Activated CD4-positive, alpha-beta T cell treated with anti-CD3 and anti-CD28 coated beads, Interleukin-2, amount 50 U/mL, for 1 hour (primary cell): ENCODE measurements around the gene CYP2D6.

Experiments used
- DNase-seq: peaks from one replicate; pipeline ENCODE4 v3.0.0-alpha.2; 2020

Gene CYP2D6

DNA sequence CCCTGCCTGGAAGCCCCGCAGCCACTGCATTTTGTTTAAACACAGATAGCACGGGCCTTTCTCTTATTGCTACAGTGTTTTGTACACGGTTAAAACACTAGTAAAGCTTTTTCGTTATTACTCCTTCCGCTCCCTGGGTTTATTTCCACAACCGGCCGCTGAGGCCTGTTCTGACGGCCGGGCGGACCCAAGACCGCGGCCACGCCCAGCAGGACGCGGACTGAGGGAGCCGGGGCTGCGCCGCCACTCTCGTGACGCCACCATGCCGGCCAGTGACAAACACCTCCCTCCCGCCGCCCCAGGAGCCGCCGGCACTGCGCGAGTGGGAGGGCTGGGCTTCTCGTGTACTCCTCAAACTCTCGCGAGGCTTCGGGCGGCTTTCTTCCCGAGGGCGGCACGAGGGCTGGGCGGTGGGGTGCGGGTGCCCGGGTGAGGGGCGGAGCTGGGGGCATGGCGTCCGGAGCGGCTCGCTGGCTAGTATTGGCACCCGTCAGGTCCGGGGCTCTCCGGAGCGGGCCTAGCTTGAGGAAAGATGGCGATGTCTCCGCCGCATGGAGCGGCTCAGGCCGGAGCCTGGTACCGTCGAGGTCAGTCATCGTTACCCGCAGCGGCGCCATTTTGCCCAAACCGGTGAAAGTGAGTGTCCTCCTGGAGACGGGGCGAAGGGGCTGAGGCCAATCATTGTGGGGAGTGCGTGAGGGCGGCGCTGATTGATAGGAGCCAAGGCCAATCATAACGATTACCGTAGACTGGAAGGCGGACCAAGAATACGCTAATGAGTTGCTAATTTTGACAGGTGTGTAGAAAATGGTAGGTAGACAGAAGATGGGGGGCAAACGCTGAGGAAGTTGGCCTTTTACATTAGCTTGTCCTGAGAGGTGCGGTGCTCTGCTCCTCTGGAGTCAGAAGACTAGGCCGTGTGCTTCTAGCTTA lies 51.0 kb downstream of the CYP2D6 start, which contains the start of gene SMDT1:
TSS of gene SMDT1 (plus strand) at position 382 of the 933 bp plus-strand sequence. CDS start at position 451, 69 bp downstream.
- DNase-seq: peak; percentile 98

DNA sequence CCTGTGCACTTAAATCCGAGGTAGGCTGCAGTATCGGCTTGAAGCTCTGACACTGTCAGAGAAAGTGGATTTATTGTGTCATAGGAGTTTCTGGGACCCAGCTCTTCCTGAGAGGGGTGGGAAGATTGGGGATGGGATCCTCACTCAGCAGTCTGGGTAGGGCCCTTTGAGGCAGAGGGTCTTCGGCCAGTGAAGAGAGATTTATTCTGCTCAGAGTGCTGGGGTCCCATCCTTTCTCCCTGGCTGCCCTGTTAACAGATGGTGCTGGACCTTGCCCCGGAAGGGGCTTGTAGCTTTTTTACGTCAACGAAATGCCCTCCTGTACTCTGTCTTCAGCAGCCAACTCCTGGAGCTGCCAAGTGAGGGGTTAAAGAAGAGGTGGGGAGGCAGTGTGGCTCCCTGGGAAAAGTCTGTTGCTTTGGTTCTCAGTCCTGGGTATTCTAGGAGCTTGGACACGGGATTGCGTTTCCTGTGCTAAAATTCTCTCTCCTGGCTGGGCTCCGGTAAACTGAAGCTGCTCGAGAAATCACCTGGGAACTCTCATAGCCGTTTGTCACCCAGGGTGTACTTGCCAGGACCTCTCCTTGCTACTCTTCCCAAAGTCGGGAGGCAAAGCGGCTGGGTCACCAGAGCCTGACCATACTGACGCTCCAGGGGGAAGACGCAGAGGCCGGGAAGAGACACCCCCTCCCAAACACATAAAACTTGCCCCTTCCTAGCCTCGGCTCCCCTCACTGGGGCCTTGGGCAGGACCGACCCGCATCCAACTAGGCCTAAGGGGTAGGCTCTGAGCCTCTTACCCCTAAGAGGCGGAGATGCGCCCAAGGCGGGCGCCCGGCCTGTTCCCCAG lies 51.9 kb downstream of the CYP2D6 start:
- DNase-seq: peak; percentile 27

DNA sequence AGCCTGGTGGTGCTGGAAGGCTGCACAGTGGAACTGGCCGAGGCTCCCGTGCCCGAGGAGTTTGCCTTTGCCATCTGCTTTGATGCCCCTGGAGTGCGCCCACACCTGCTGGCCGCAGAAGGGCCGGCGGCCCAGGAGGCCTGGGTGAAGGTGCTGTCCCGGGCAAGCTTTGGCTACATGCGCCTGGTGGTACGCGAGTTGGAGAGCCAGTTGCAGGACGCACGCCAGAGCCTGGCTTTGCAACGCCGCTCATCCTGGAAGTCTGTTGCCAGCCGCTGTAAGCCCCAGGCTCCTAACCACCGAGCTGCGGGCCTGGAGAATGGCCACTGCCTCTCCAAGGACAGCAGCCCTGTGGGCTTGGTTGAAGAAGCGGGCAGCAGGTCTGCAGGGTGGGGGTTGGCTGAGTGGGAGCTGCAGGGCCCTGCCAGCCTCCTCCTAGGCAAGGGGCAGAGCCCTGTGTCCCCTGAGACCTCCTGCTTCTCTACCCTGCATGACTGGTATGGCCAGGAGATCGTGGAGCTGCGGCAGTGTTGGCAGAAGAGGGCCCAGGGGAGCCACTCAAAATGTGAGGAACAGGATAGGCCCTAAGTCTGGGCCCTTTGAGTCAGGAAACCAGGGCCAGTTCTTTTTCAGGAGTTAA lies 53.0 kb downstream of the CYP2D6 start:
- DNase-seq: no peak

DNA sequence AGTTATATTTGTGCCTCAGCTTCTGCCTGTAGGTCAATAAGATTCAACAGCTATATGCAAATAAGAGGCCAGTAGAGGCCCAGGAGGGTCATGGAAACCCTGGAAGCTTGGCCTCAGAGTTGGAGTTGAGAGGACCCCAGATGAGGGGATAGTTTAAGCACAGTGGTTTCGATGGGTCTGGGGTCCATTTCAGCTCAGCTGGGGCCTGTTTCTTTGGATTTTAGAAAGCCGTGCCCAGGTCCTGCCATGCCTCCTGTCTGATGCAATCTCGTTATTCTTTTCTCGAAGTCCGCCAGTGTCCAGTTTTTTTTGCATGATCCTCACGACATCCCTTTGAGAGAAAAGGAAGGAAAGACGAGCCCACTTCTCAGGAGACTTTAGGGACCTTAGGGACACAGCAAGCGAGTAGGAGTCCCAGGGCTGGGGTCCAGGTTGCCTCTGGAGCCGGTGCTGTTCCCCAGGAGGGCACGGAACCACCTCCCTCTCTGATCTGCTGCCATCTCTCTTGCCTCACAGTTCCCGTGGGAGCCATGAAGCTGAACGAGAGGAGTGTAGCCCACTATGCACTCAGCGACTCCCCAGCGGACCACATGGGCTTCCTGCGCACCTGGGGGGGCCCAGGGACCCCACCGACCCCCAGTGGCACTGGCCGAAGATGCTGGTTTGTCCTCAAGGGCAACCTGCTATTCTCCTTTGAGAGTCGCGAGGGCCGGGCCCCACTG lies 53.7 kb downstream of the CYP2D6 start:
- no peak for DNase-seq
